ENCODE measurements around the gene LRRC4C.

The LRRC4C gene

GRCh38 chr11:40280159-40281051, 1179.0 kb downstream of the LRRC4C start:
- Histone ChIP-seq H3K4me1 (ENCODE audit: insufficient read depth, poor library complexity, severe bottlenecking) (no peaks in the 10 kb centered on the region), H3K4me3 (ENCODE audit: severe bottlenecking) (no peak overlapping the region), H3K27me3 (ENCODE audit: insufficient read depth, poor library complexity, severe bottlenecking) (peaks cover 31% of the 10 kb centered on the region), H3K9me3 (ENCODE audit: severe bottlenecking) (no peaks in the 10 kb centered on the region), H3K27ac (ENCODE audit: poor library complexity, severe bottlenecking) (no peak overlapping the region), H3K36me3 (ENCODE audit: low read depth) (no peaks in the 10 kb centered on the region)
- no peak for TF ChIP-seq CTCF (IDR thresholded peaks at IDR 0.05; ENCODE audit: poor library complexity, severe bottlenecking)
- DNase-seq (ENCODE audit: low spot score) (no peak), ATAC-seq (ENCODE audit: low read depth) (no peak)

GRCh38 chr11:40276960-40277359, 1182.5 kb downstream of the LRRC4C start:
- ATAC-seq (ENCODE audit: low read depth) (no peak), DNase-seq (ENCODE audit: low spot score) (no peak)
- TF ChIP-seq CTCF (IDR thresholded peaks at IDR 0.05; ENCODE audit: poor library complexity, severe bottlenecking) = no peak
- Histone ChIP-seq H3K36me3 (ENCODE audit: low read depth) (no peaks in the 10 kb centered on the region), H3K4me1 (ENCODE audit: insufficient read depth, poor library complexity, severe bottlenecking) (no peaks in the 10 kb centered on the region), H3K9me3 (ENCODE audit: severe bottlenecking) (no peaks in the 10 kb centered on the region), H3K27ac (ENCODE audit: poor library complexity, severe bottlenecking) (no peak overlapping the region), H3K4me3 (ENCODE audit: severe bottlenecking) (no peak overlapping the region), H3K27me3 (ENCODE audit: insufficient read depth, poor library complexity, severe bottlenecking) (peaks cover 29% of the 10 kb centered on the region)

GRCh38 chr11:40274017-40274416, 1185.4 kb downstream of the LRRC4C start:
- H3K36me3 ChIP-seq (ENCODE audit: low read depth) = no peaks in the 10 kb centered on the region
- ATAC-seq (ENCODE audit: low read depth) = no peak
- DNase-seq (ENCODE audit: low spot score) = no peak
- no peak for TF ChIP-seq CTCF (IDR thresholded peaks at IDR 0.05; ENCODE audit: poor library complexity, severe bottlenecking)
- no peak overlapping the region for H3K4me3 ChIP-seq (ENCODE audit: severe bottlenecking)
- no peaks in the 10 kb centered on the region for H3K4me1 ChIP-seq (ENCODE audit: insufficient read depth, poor library complexity, severe bottlenecking)
- no peak overlapping the region for H3K27ac ChIP-seq (ENCODE audit: poor library complexity, severe bottlenecking)
- H3K27me3 ChIP-seq (ENCODE audit: insufficient read depth, poor library complexity, severe bottlenecking) = peaks cover 13% of the 10 kb centered on the region
- H3K9me3 ChIP-seq (ENCODE audit: severe bottlenecking) = no peaks in the 10 kb centered on the region

GRCh38 chr11:40273192-40273732, 1186.2 kb downstream of the LRRC4C start:
- DNase-seq (ENCODE audit: low spot score) = no peak
- Histone ChIP-seq H3K27ac (ENCODE audit: poor library complexity, severe bottlenecking) (no peak overlapping the region), H3K9me3 (ENCODE audit: severe bottlenecking) (no peaks in the 10 kb centered on the region), H3K36me3 (ENCODE audit: low read depth) (no peaks in the 10 kb centered on the region), H3K27me3 (ENCODE audit: insufficient read depth, poor library complexity, severe bottlenecking) (peaks cover 14% of the 10 kb centered on the region), H3K4me1 (ENCODE audit: insufficient read depth, poor library complexity, severe bottlenecking) (no peaks in the 10 kb centered on the region), H3K4me3 (ENCODE audit: severe bottlenecking) (no peak overlapping the region)
- TF ChIP-seq CTCF (IDR thresholded peaks at IDR 0.05; ENCODE audit: poor library complexity, severe bottlenecking) = no peak
- no peak for ATAC-seq (ENCODE audit: low read depth)

GRCh38 chr11:40271361-40271760, 1188.1 kb downstream of the LRRC4C start:
- no peak overlapping the region for H3K4me3 ChIP-seq (ENCODE audit: severe bottlenecking)
- TF ChIP-seq CTCF (IDR thresholded peaks at IDR 0.05; ENCODE audit: poor library complexity, severe bottlenecking) = no peak
- H3K9me3 ChIP-seq (ENCODE audit: severe bottlenecking) = no peaks in the 10 kb centered on the region

More at GRCh38 chr11:40271361-40271760, 1188.1 kb downstream of the LRRC4C start:
- H3K27ac ChIP-seq (ENCODE audit: poor library complexity, severe bottlenecking) = no peak overlapping the region
- H3K4me1 ChIP-seq (ENCODE audit: insufficient read depth, poor library complexity, severe bottlenecking) = no peaks in the 10 kb centered on the region
- ATAC-seq (ENCODE audit: low read depth) = no peak
- peaks cover 18% of the 10 kb centered on the region for H3K27me3 ChIP-seq (ENCODE audit: insufficient read depth, poor library complexity, severe bottlenecking)
- no peak for DNase-seq (ENCODE audit: low spot score)
- no peaks in the 10 kb centered on the region for H3K36me3 ChIP-seq (ENCODE audit: low read depth)
